WERI-Rb-1 (cell line): ENCODE data around the gene TMEM182.

Source experiments
- DNase-seq: peaks from one replicate; pipeline ENCODE4 v3.0.0-alpha.2; 2020
- H3K27ac ChIP-seq: fragments of 250-450 bp; sonication (Bioruptor Pico); 2 replicates; pipeline ENCODE4 v1.5.1; 2020; ENCODE audit warnings: mild to moderate bottlenecking, moderate library complexity
- H3K27me3 ChIP-seq: fragments of 250-450 bp; sonication (Bioruptor Pico); 2 replicates; pipeline ENCODE4 v1.5.1; 2021; ENCODE audit warnings: mild to moderate bottlenecking, low read depth, moderate library complexity; ENCODE audit not compliant: insufficient read depth, severe bottlenecking
- H3K36me3 ChIP-seq: fragments of 250-450 bp; sonication (Bioruptor Pico); 2 replicates; pipeline ENCODE4 v1.5.1; 2020; ENCODE audit warnings: mild to moderate bottlenecking, moderate library complexity
- H3K4me3 ChIP-seq: 2 replicates; pipeline ENCODE4 v1.5.1; 2011; ENCODE audit warnings: low read depth, mild to moderate bottlenecking, control low read depth, low read length
- H3K9me3 ChIP-seq: fragments of 250-450 bp; sonication (Bioruptor Pico); 2 replicates; pipeline ENCODE4 v1.5.1; 2021; ENCODE audit warnings: mild to moderate bottlenecking, moderate library complexity; ENCODE audit not compliant: severe bottlenecking
- CTCF ChIP-seq: IDR thresholded peaks from 2 replicates; pipeline ENCODE4 v1.5.1; 2011; ENCODE audit warnings: low read depth, mild to moderate bottlenecking, control low read depth, inconsistent platforms, low read length

TMEM182 gene

GRCh38 chr2:102803897-102804217 is 42.0 kb downstream of the TMEM182 start:
- Histone ChIP-seq H3K36me3 (no peaks in the 10 kb centered on the region), H3K4me3 (no peak overlapping the region), H3K27me3 (no peaks in the 10 kb centered on the region), H3K27ac (no peak overlapping the region), H3K9me3 (peaks cover 5% of the 10 kb centered on the region)
- no peak for DNase-seq
- TF ChIP-seq CTCF = no peak

DNA sequence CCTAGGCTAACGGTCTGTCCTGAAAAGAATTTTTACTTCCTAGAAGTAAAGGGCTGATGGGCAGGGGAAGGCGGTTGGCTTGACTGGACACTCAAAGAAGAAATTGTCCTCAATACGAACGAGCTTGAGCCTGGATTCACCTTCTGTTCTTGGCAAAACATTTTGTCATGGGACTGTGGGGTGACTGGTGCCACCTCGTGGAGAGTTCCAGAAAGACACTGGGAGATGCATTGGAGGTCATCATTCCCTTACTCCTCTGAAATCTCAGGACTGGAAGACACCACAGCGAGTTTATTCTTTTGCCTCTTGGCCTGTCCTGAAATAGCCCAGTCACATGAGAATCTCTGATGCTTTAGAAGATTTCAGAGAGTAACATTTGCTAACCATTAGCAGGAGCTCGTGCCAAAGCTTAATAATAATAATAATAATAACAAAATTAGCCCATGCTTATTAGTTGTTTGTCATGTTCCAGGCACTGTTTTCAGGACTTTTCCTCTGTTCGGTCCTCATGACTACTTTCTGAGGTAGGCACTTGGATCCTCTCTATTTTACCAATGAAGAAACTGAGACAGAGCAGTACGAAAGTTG is 44.5 kb downstream of the TMEM182 start:
- Histone ChIP-seq H3K36me3 (no peaks in the 10 kb centered on the region), H3K27me3 (no peaks in the 10 kb centered on the region), H3K27ac (no peak overlapping the region), H3K9me3 (peaks cover 3% of the 10 kb centered on the region), H3K4me3 (no peak overlapping the region)
- TF ChIP-seq CTCF = peak; percentile 82
- DNase-seq = peak; percentile 60

- Histone ChIP-seq H3K4me3 (no peak overlapping the region), H3K27me3 (no peaks in the 10 kb centered on the region), H3K36me3 (no peaks in the 10 kb centered on the region), H3K27ac (no peak overlapping the region), H3K9me3 (no peaks in the 10 kb centered on the region)
- no peak for DNase-seq
- no peak for TF ChIP-seq CTCF
Observed at GRCh38 chr2:102809291-102810189, 47.7 kb downstream of the TMEM182 start.

- H3K9me3 ChIP-seq = no peaks in the 10 kb centered on the region
- H3K36me3 ChIP-seq = no peaks in the 10 kb centered on the region
- no peak overlapping the region for H3K27ac ChIP-seq
- H3K27me3 ChIP-seq = no peaks in the 10 kb centered on the region
- no peak for DNase-seq
- no peak overlapping the region for H3K4me3 ChIP-seq
- no peak for TF ChIP-seq CTCF
Observed at GRCh38 chr2:102815285-102815684, 53.5 kb downstream of the TMEM182 start.

DNA sequence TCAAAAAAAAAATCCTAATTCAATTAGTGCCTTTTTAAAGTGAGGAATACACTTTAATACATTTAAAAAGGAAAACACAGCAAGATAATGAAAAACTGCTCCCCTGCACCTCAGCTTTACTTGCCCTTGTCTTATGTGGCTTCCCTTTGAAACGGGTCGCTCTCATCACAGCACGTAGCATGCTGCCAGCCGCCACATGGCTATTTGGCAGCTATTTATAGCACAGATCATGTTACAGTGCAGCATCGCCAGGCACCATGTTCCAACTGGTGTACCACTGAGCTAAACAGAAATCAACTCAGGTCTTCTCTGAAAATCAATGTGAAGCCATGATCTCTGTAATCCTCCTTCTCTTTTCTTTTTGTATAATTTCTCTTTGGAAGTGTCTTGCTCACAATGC is 65.1 kb downstream of the TMEM182 start:
- TF ChIP-seq CTCF = no peak
- DNase-seq = no peak

GRCh38 chr2:102832789-102833188 is 71.0 kb downstream of the TMEM182 start:
- no peaks in the 10 kb centered on the region for H3K9me3 ChIP-seq
- no peaks in the 10 kb centered on the region for H3K36me3 ChIP-seq
- no peak overlapping the region for H3K27ac ChIP-seq
- TF ChIP-seq CTCF = no peak
- H3K27me3 ChIP-seq = peaks cover 61% of the 10 kb centered on the region
- no peak overlapping the region for H3K4me3 ChIP-seq
- no peak for DNase-seq

More for the DNA sequence above, 65.1 kb downstream of the TMEM182 start:
- Histone ChIP-seq H3K27me3 (peaks cover 43% of the 10 kb centered on the region), H3K27ac (no peak overlapping the region), H3K36me3 (no peaks in the 10 kb centered on the region), H3K9me3 (no peaks in the 10 kb centered on the region), H3K4me3 (no peak overlapping the region)
